DMS53 treated with DMSO at 0.1 percent for 48 hours (cell line): ENCODE results near the gene NSF.

Source experiments
- DNase-seq: peaks from one replicate; lab custom pipeline; 2025; ENCODE audit not compliant: unreplicated experiment; lab: John Stamatoyannopoulos, UW

NSF gene

GRCh38 chr17:46796524-46796923 lies 206.1 kb downstream of the NSF start:
- no peak for DNase-seq

DNA sequence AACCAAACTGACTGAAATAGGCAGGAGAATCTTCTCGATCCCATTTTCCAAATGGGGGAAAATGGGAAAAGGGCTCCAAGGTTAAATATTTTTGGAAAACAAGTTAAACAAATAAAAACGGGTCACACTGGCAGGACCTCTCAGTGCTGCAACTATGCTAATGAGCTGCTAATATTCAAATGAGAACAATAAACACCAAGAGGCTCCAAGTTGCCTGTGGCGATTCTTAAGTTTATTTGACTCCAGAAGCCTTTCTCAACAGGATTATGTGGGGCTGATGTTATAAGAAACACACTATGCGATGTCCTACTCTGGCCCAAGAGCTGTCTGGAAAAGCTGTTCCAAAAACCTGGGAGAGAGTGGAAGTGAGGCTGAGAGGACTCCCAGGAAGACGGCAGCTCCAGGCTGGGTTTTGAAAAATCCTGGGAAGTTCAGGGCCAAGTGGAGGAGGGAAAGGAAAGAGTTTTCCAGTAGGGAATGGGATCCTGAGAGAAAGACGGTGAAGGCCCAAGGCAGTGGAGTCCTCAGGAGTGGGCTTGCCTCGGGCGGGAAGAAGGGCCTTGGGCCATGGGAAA lies 206.6 kb downstream of the NSF start:
- DNase-seq, result no peak

DNA sequence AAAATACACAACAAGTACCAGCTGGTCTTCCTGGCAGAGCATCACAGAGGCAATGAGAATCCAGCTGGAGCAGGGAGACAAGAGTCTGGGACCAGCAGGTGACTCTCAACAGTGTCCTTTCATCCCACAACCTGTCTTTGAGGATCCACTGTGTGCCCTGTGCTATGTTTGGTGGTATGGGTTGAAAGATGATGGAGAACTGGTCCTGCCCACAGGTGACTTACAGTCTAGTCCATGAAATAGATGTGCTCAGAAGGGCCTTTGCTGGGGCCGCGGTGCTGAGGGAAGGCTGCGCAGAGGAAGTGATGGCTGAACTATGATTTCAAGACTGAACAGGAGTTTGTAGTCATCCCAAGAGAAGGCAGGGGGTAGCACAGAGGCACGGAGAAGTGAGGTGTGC lies 210.1 kb downstream of the NSF start:
- no peak for DNase-seq

- DNase-seq, result no peak
Observed at GRCh38 chr17:46802800-46803199, 212.3 kb downstream of the NSF start.

DNA sequence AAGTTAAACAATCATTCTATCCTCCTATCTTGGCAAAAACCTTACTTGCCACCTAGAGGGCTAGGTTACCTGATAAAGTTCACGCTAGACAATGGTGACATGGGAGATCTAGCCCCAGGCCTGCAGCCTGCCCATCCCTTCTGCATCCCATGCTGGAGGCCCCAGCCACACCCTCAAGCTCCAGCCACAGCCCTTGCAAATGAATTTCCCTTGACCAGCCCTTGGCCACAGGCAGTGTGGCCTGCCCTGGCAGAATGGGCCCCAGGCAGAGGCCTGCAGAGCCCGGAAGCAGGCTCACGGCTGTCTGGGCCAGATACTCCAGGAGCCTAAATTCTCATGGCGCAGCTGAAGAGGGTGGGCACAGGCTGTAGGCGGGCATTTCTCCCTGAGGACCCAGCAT lies 213.1 kb downstream of the NSF start:
- no peak for DNase-seq

GRCh38 chr17:46805771-46806170 lies 215.3 kb downstream of the NSF start:
- DNase-seq, result no peak
